H9 (cell line): ENCODE results near the gene FSTL4. TPM values are rescaled to one million over a fixed set of nuclear protein-coding genes. Genes with fewer than 3 reads are reported as not detected.

Experiments
- DNase-seq: peaks from one replicate; pipeline ENCODE4 v3.0.0-alpha.2; 2017
- H2AFZ ChIP-seq: one replicate; pipeline ENCODE4 v1.6.1; 2013; ENCODE audit warnings: mild to moderate bottlenecking, low read length, control low read depth, moderate library complexity
- H2AK5ac ChIP-seq: 2 replicates; pipeline ENCODE4 v1.6.1; 2013; ENCODE audit warnings: low read length, control low read depth, mixed read lengths; ENCODE audit not compliant: insufficient read length
- H2BK120ac ChIP-seq: one replicate; pipeline ENCODE4 v1.6.1; 2013; ENCODE audit warnings: low read depth, mild to moderate bottlenecking, low read length, control low read depth, inconsistent platforms; ENCODE audit not compliant: poor library complexity, severe bottlenecking
- H2BK12ac ChIP-seq: 2 replicates; pipeline ENCODE4 v1.6.1; 2013; ENCODE audit warnings: low read length, control low read depth, mixed read lengths, low read depth; ENCODE audit not compliant: insufficient read length
- H2BK15ac ChIP-seq: 2 replicates; pipeline ENCODE4 v1.6.1; 2013; ENCODE audit warnings: low read depth, low read length, control low read depth
- H2BK20ac ChIP-seq: one replicate; pipeline ENCODE4 v1.6.1; 2013; ENCODE audit warnings: low read depth, mild to moderate bottlenecking, low read length, control low read depth, inconsistent platforms; ENCODE audit not compliant: poor library complexity, severe bottlenecking
- H2BK5ac ChIP-seq: 2 replicates; pipeline ENCODE4 v1.6.1; 2013; ENCODE audit warnings: low read length, control low read depth, mixed read lengths; ENCODE audit not compliant: insufficient read length
- H3K14ac ChIP-seq: 2 replicates; pipeline ENCODE4 v1.6.1; 2013; ENCODE audit warnings: low read length, control low read depth; ENCODE audit not compliant: insufficient read depth
- H3K18ac ChIP-seq: 2 replicates; pipeline ENCODE4 v1.6.1; 2013; ENCODE audit warnings: low read depth, mild to moderate bottlenecking, mixed read lengths, low read length, control low read depth; ENCODE audit not compliant: insufficient read length
- H3K23ac ChIP-seq: 2 replicates; pipeline ENCODE4 v1.6.1; 2013; ENCODE audit warnings: low read length, control low read depth, mixed read lengths, low read depth; ENCODE audit not compliant: insufficient read length
- H3K23me2 ChIP-seq: 2 replicates; pipeline ENCODE4 v1.6.1; 2013; ENCODE audit warnings: low read depth, mild to moderate bottlenecking, mixed read lengths, low read length, control low read depth; ENCODE audit not compliant: insufficient read length, poor library complexity, severe bottlenecking
- H3K27ac ChIP-seq: 2 replicates; pipeline ENCODE4 v1.5.1; 2013; ENCODE audit warnings: low read length, control low read depth, mixed read lengths, low read depth; ENCODE audit not compliant: insufficient read length
- H3K27me3 ChIP-seq: 2 replicates; pipeline ENCODE4 v1.6.1; 2013; ENCODE audit warnings: low read length, control low read depth, inconsistent platforms; ENCODE audit not compliant: insufficient read depth
- H3K4ac ChIP-seq: 2 replicates; pipeline ENCODE4 v1.6.1; 2013; ENCODE audit warnings: low read depth, mild to moderate bottlenecking, control low read depth, inconsistent platforms, low read length, moderate library complexity
- H3K4me1 ChIP-seq: 2 replicates; pipeline ENCODE4 v1.6.1; 2013; ENCODE audit warnings: low read length, control low read depth, inconsistent platforms; ENCODE audit not compliant: insufficient read depth
- H3K4me2 ChIP-seq: 2 replicates; pipeline ENCODE4 v1.6.1; 2013; ENCODE audit warnings: low read length, control low read depth, mixed read lengths; ENCODE audit not compliant: insufficient read length, insufficient read depth
- H3K56ac ChIP-seq: 2 replicates; pipeline ENCODE4 v1.6.1; 2013; ENCODE audit warnings: low read depth, mild to moderate bottlenecking, mixed read lengths, low read length, control low read depth; ENCODE audit not compliant: insufficient read length
- H3K79me1 ChIP-seq: 2 replicates; pipeline ENCODE4 v1.6.1; 2013; ENCODE audit warnings: low read depth, mild to moderate bottlenecking, moderate library complexity, low read length, control low read depth, inconsistent platforms; ENCODE audit not compliant: insufficient read depth, poor library complexity, severe bottlenecking
- H3K79me2 ChIP-seq: 2 replicates; pipeline ENCODE4 v1.6.1; 2013; ENCODE audit warnings: low read length, control low read depth, inconsistent platforms; ENCODE audit not compliant: insufficient read depth
- H3K9ac ChIP-seq: 2 replicates; pipeline ENCODE4 v1.6.1; 2013; ENCODE audit warnings: low read length, control low read depth, mixed read lengths; ENCODE audit not compliant: insufficient read length; ENCODE audit errors: extremely low read depth
- H3K9me3 ChIP-seq: one replicate; pipeline ENCODE4 v1.6.1; 2013; ENCODE audit warnings: low read depth, low read length, inconsistent platforms; ENCODE audit not compliant: control insufficient read depth
- H3T11ph ChIP-seq: one replicate; pipeline ENCODE4 v1.6.1; 2013; ENCODE audit warnings: mild to moderate bottlenecking, low read length, control low read depth, inconsistent platforms
- H4K20me1 ChIP-seq: one replicate; pipeline ENCODE4 v1.6.1; 2013; ENCODE audit not compliant: control insufficient read depth, insufficient read length, insufficient read depth
- H4K5ac ChIP-seq: 2 replicates; pipeline ENCODE4 v1.6.1; 2013; ENCODE audit warnings: low read depth, mild to moderate bottlenecking, mixed read lengths, low read length, control low read depth; ENCODE audit not compliant: insufficient read length
- H4K8ac ChIP-seq: replicated peaks from 2 replicates; pipeline ENCODE4 v1.6.1; 2013; ENCODE audit warnings: low read length, control low read depth, mixed read lengths, low read depth; ENCODE audit not compliant: insufficient read length
- H4K91ac ChIP-seq: 2 replicates; pipeline ENCODE4 v1.6.1; 2013; ENCODE audit warnings: low read depth, mild to moderate bottlenecking, moderate library complexity, mixed read lengths, low read length, control low read depth; ENCODE audit not compliant: insufficient read length
- H3K27ac Mint-ChIP-seq, 3 experiments: 2 replicates in 2 of 3; 3 replicates in 1 of 3; pipeline ENCODE4 v1.8.0; 2020 to 2021; ENCODE audit warnings: mixed read lengths in 3 of 3, mild to moderate bottlenecking in 1 of 3, moderate library complexity in 1 of 3
- H3K27me3 Mint-ChIP-seq: 2 replicates; pipeline ENCODE4 v1.8.0; 2021; ENCODE audit warnings: low read depth, mild to moderate bottlenecking, moderate library complexity, mixed read lengths
- H3K36me3 Mint-ChIP-seq, 3 experiments: 2 replicates in 2 of 3; 3 replicates in 1 of 3; pipeline ENCODE4 v1.8.0; 2020 to 2021; ENCODE audit warnings: low read depth in 3 of 3, mixed read lengths in 3 of 3; ENCODE audit not compliant: insufficient read depth in 1 of 3
- H3K4me1 Mint-ChIP-seq, 2 experiments: 2 replicates each; pipeline ENCODE4 v1.8.0; 2020; ENCODE audit warnings: mixed read lengths in 2 of 2
- H3K4me3 Mint-ChIP-seq, 2 experiments: 2 replicates in 1 of 2; 3 replicates in 1 of 2; pipeline ENCODE4 v1.8.0; 2020 to 2021; ENCODE audit warnings: mild to moderate bottlenecking in 2 of 2, mixed read lengths in 2 of 2, moderate library complexity in 1 of 2
- H3K9me3 Mint-ChIP-seq, 2 experiments: 2 replicates in 1 of 2; 3 replicates in 1 of 2; pipeline ENCODE4 v1.8.0; 2020; ENCODE audit warnings: mild to moderate bottlenecking in 2 of 2, mixed read lengths in 2 of 2, moderate library complexity in 1 of 2
- CTCF ChIP-seq: fragments of 200-600 bp; sonication (generic); conservative IDR thresholded peaks from 3 replicates; pipeline ENCODE4 v1.8.0; 2021; ENCODE audit warnings: antibody characterized with exemption, mild to moderate bottlenecking
- WGBS: extraction: QIAGEN DNeasy Blood & Tissue Kit; methylation state at CpG from one replicate; pipeline ENCODE4 v1.1.7; 2013; ENCODE audit warnings: missing lambda C conversion rate, low lambda C conversion rate, mixed read lengths; ENCODE audit not compliant: insufficient read length; ENCODE audit errors: extremely low coverage; 5-methylcytosine and 5-hydroxymethylcytosine counted together
- total RNA-seq: library from RNA; stranded (reverse); gene quantifications from 2 replicates; pipeline ENCODE4 v1.2.1, GENCODE V29; 2021

Gene FSTL4
- total RNA-seq, 1 experiment from 2014 or later = 5.7 TPM

GRCh38 chr5:133322743-133323142 lies 289.6 kb downstream of the FSTL4 start:
- H3T11ph ChIP-seq = no peak overlapping the region
- no peak overlapping the region for H3K27ac ChIP-seq
- no peak overlapping the region for H2BK15ac ChIP-seq
- peaks cover 8% of the 10 kb centered on the region; the same call in 1 of the 2 replicates for H3K27me3 Mint-ChIP-seq
- no peaks in the 10 kb centered on the region for H4K20me1 ChIP-seq
- H4K5ac ChIP-seq = no peak overlapping the region
- no peak overlapping the region for H3K9ac ChIP-seq
- no peak overlapping the region for H3K4me3 Mint-ChIP-seq
- H3K4ac ChIP-seq = no peak overlapping the region
- no peak overlapping the region for H2BK12ac ChIP-seq
- TF ChIP-seq CTCF = no peak
- no peak overlapping the region for H3K4me2 ChIP-seq
- H3K9me3 Mint-ChIP-seq = no peaks in the 10 kb centered on the region
- H3K79me2 ChIP-seq = no peaks in the 10 kb centered on the region
- no peak overlapping the region for H2BK20ac ChIP-seq
- WGBS = no CpG with 5 or more reads among the region's 5 CpGs
- H2BK120ac ChIP-seq = no peak overlapping the region
- no peak overlapping the region for H2BK5ac ChIP-seq
- no peaks in the 10 kb centered on the region for H3K23me2 ChIP-seq
- no peak overlapping the region for H3K56ac ChIP-seq
- no peak overlapping the region for H2AK5ac ChIP-seq
- H3K4me1 Mint-ChIP-seq = peaks cover 50 to 57% of the 10 kb centered on the region in 2 experiments
- H3K23ac ChIP-seq = no peak overlapping the region
- no peaks in the 10 kb centered on the region for H3K79me1 ChIP-seq
- H4K91ac ChIP-seq = no peak overlapping the region
- no peak overlapping the region for H2AFZ ChIP-seq
- no peak overlapping the region for H3K27ac Mint-ChIP-seq
- H4K8ac ChIP-seq = no peak overlapping the region
- peaks cover 7% of the 10 kb centered on the region; the same call in 1 of the 2 replicates for H3K4me1 ChIP-seq
- no peak overlapping the region for H3K18ac ChIP-seq
- no peaks in the 10 kb centered on the region; the same call in 1 of the 2 replicates for H3K27me3 ChIP-seq
- no peaks in the 10 kb centered on the region for H3K9me3 ChIP-seq
- H3K36me3 Mint-ChIP-seq = no peaks in the 10 kb centered on the region; a peak in 2 of 7 replicates
- DNase-seq = no peak
- no peak overlapping the region for H3K14ac ChIP-seq
